ENCODE results near the gene CSHL1.
"Not testable (repeated sequence)": the region's sequence is repeated elsewhere in the genome, so short reads cannot be mapped to it uniquely, and the experiment has no call there.

DNA sequence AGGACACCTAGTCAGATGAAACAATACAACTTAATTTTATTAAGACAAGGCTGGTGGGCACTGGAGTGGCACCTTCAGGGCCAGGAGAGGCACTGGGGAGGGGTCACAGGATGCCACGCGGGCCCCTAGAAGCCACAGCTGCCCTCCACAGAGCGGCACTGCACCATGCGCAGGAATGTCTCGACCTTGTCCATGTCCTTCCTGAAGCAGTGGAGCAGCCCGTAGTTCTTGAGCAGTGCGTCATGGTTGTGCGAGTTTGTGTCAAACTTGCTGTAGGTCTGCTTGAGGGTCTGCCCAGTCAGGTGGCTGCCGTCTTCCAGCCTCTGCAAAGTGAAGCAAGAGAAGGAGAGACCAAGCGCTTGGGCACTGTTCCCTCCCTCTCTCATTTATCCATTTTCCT is 1.5 kb downstream of the CSHL1 start:
- TF ChIP-seq, protein P1, sequence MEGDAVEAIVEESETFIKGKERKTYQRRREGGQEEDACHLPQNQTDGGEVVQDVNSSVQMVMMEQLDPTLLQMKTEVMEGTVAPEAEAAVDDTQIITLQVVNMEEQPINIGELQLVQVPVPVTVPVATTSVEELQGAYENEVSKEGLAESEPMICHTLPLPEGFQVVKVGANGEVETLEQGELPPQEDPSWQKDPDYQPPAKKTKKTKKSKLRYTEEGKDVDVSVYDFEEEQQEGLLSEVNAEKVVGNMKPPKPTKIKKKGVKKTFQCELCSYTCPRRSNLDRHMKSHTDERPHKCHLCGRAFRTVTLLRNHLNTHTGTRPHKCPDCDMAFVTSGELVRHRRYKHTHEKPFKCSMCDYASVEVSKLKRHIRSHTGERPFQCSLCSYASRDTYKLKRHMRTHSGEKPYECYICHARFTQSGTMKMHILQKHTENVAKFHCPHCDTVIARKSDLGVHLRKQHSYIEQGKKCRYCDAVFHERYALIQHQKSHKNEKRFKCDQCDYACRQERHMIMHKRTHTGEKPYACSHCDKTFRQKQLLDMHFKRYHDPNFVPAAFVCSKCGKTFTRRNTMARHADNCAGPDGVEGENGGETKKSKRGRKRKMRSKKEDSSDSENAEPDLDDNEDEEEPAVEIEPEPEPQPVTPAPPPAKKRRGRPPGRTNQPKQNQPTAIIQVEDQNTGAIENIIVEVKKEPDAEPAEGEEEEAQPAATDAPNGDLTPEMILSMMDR (IDR thresholded peaks at IDR 0.05) = not testable (repeated sequence)
- not testable (repeated sequence) for TF ChIP-seq POLR2A (IDR thresholded peaks at IDR 0.05)
